AG10803 (cell line): ENCODE results near the gene KCNT1.

ENCODE experiments used
- DNase-seq: peaks from one replicate; pipeline ENCODE4 v3.0.0; 2010; ENCODE audit warnings: low read depth
- H3K4me3 ChIP-seq: 2 replicates; pipeline ENCODE4 v1.5.1; 2011; ENCODE audit warnings: mild to moderate bottlenecking, low read length, control low read depth
- CTCF ChIP-seq: conservative IDR thresholded peaks from 2 replicates; pipeline ENCODE4 v1.5.1; 2011; ENCODE audit warnings: mild to moderate bottlenecking, low read length, control low read depth, inconsistent platforms

KCNT1 gene

DNA sequence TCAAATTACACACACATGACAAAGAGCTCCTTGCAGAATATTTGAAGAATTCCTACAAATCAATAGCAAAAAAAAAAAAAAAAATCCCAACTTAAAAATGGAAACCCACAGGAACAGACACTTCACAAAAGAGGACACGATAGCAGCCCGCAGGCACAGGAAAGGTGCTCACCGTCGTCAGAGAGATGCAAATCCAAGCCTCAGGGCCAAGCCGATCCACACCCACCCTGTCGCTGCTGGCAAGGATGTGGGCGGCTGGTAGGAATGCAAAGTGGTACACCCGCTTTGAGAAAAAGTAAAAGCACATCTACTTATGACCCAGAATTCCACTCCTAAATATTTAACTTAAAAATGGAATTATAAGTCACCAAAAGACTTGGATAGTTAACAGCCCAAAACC, 28.0 kb upstream of the KCNT1 start:
- H3K4me3 ChIP-seq, result no peak overlapping the region
- DNase-seq, result no peak
- TF ChIP-seq CTCF, result no peak

DNA sequence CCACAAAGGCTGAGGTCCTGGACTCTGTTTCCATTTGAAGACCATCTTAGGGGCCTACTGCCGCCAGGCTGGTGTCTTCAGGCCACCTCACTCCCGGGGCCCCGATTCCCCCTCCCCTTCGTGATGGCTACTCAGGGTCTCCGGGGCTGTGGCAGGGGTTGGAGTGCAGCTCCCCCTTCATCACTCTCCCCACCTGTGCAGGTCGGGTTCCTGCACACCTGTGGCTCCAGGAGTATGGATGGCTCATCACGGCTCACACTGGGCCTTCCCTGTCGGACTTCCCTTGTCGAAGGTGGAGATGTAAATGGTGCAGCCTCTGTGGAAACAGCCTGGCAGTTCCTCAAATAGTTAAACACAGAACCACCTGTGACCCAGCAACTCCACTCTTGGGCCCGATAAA, 27.0 kb upstream of the KCNT1 start:
- DNase-seq, result no peak
- H3K4me3 ChIP-seq, result no peak overlapping the region
- no peak for TF ChIP-seq CTCF

DNA sequence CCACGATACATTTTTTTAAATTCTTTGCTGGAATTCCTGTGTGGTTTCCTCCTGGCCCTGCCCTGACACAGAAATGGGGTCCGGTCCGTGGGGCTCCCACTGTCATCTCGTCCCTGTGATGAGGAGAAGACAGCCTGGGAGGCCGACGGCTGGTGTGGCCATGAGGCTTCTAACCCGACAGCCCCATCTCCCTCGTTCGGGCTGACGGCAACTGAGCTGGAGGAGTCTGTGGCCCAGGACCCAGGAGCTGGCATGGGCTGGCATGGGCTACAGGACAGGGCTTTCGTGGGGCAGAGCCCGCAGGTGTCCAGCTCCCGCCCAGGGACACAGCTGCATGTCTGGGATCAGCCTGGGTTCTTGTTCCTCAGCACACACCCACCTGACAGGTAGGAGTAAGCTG, 25.1 kb upstream of the KCNT1 start:
- DNase-seq, result no peak
- H3K4me3 ChIP-seq, result no peak overlapping the region
- no peak for TF ChIP-seq CTCF

DNA sequence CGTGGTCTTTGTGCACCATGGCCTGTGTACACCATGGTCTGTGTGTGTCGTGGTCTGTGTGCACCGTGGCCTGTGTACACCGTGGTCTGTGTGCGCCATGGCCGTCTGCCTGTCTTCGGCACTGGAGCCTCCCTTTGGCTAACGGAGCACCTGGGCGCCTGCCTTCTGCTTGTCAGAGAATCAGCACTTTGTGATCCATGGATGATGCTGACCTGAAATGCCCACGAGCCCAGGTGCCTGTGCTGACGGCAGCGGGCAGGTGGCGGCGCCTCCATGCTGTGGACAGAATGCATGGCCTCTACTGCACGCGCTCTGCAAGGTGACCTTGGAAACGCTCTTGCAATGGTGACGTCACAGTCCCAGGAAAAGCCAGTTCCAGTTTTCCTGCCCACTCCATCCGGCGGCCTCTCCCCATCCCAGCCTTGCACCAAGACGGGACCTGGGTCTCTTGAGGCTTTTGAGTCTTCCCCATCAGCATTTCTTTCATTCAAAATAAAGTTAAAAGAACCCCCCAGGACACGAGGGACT, 24.3 kb upstream of the KCNT1 start:
- TF ChIP-seq CTCF, result no peak
- H3K4me3 ChIP-seq, result no peak overlapping the region

DNA sequence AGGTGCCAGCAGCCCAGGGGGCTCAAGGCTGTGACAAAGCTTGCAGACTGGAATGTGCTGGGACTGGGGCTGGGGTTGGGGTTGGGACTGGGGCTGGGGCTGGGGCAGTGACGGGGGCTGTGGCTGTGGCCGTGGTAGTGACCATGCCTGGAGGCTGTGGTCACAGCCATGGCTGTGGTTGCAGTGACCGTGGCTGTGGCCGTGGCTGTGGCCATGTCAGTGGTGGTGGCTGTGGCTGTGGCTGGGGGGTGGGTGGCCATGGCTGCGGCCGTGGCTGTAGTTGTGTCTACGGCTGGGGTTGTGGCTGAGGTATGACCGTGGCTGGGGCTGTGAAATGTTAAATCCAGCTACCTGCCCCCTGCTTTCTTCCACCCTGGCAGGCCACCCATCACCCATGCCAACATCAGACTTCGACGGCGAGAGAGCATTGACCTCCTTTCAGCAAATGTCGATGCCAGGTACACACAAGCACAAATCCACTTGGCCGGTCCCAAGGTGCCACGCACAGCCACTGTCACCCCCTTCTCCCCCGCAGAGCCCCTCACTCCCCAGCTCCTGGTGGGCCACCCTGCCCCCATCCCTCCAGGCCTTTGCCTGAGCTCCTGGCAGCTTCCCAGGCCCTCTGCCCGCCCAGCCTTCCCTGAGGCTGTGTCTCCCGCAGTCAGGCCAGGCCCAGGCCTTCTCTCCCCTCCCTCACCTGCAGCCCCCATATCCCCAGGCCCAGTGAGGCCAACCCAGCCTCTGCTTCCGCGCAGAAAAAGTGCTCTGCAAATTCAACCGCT, 23.6 kb upstream of the KCNT1 start:
- no peak for DNase-seq
- no peak for TF ChIP-seq CTCF
- no peak overlapping the region for H3K4me3 ChIP-seq

More for the DNA sequence above, 24.3 kb upstream of the KCNT1 start:
- DNase-seq, result no peak

GRCh38 chr9:135680056-135680455, 21.9 kb upstream of the KCNT1 start:
- no peak for TF ChIP-seq CTCF
- DNase-seq, result no peak
- H3K4me3 ChIP-seq, result no peak overlapping the region

DNA sequence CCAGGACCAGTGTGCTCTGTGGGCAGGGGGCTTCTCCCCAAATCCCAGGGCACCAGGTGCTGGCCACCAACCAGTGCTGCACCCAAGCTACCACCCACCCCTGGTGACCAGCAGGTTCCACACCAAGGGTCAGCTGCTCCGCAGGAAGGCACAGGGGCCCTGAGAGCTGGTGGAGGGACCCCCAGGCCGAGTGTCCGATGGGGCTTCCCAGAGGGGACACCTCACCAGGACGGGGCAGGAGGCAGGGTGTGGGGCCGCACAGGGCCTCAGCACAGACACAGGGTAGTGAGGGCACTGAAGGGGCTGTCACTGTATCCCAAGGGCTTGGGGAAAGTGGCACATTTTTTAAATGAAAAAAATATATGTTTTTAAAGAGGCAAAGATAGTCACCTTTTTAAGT, 20.8 kb upstream of the KCNT1 start:
- no peak overlapping the region for H3K4me3 ChIP-seq
- no peak for TF ChIP-seq CTCF
- no peak for DNase-seq
